Adipocyte (in vitro differentiated cells): ENCODE results near the gene NUDT7.

ENCODE experiments used
- DNase-seq: peaks from one replicate; pipeline ENCODE4 v3.0.0-alpha.2; 2015; ENCODE audit warnings: low read depth
- H3K27me3 ChIP-seq: replicated peaks from 2 replicates; pipeline ENCODE4 v1.7.0; 2013; ENCODE audit warnings: mild to moderate bottlenecking, low read length, moderate library complexity; ENCODE audit not compliant: control insufficient read depth, insufficient read depth
- H3K36me3 ChIP-seq: 2 replicates; pipeline ENCODE4 v1.7.0; 2013; ENCODE audit warnings: low read length, mild to moderate bottlenecking, moderate library complexity; ENCODE audit not compliant: control insufficient read depth, insufficient read depth, severe bottlenecking
- H3K4me1 ChIP-seq: 2 replicates; pipeline ENCODE4 v1.7.0; 2013; ENCODE audit warnings: mild to moderate bottlenecking, low read length, moderate library complexity; ENCODE audit not compliant: control insufficient read depth, insufficient read depth
- H3K4me3 ChIP-seq: 2 replicates; pipeline ENCODE4 v1.7.0; 2013; ENCODE audit warnings: mild to moderate bottlenecking, low read length, moderate library complexity
- H3K9ac ChIP-seq: 2 replicates; pipeline ENCODE4 v1.7.0; 2013; ENCODE audit warnings: mild to moderate bottlenecking, low read length, moderate library complexity
- H3K9me3 ChIP-seq: 2 replicates; pipeline ENCODE4 v1.7.0; 2013; ENCODE audit warnings: mild to moderate bottlenecking, low read length, moderate library complexity; ENCODE audit not compliant: control insufficient read depth

The NUDT7 gene

GRCh38 chr16:77781091-77781490 lies 58.8 kb downstream of the NUDT7 start:
- DNase-seq, result no peak
- no peak overlapping the region for H3K9ac ChIP-seq
- H3K36me3 ChIP-seq, result no peaks in the 10 kb centered on the region
- H3K4me1 ChIP-seq, result peaks cover 4% of the 10 kb centered on the region
- no peak overlapping the region for H3K4me3 ChIP-seq
- H3K9me3 ChIP-seq, result no peaks in the 10 kb centered on the region
- H3K27me3 ChIP-seq, result peaks cover 9% of the 10 kb centered on the region

- Histone ChIP-seq H3K36me3 (no peaks in the 10 kb centered on the region), H3K27me3 (peaks cover 25% of the 10 kb centered on the region), H3K9ac (no peak overlapping the region), H3K9me3 (no peaks in the 10 kb centered on the region), H3K4me3 (no peak overlapping the region), H3K4me1 (peaks cover 4% of the 10 kb centered on the region)
- no peak for DNase-seq
Observed at GRCh38 chr16:77782694-77783093, 60.4 kb downstream of the NUDT7 start.

GRCh38 chr16:77784441-77785372 lies 62.4 kb downstream of the NUDT7 start:
- peaks cover 4% of the 10 kb centered on the region for H3K4me1 ChIP-seq
- H3K27me3 ChIP-seq, result peaks cover 41% of the 10 kb centered on the region
- no peaks in the 10 kb centered on the region for H3K9me3 ChIP-seq
- H3K9ac ChIP-seq, result no peak overlapping the region
- no peak overlapping the region for H3K4me3 ChIP-seq
- DNase-seq, result no peak
- no peaks in the 10 kb centered on the region for H3K36me3 ChIP-seq

- Histone ChIP-seq H3K27me3 (peaks cover 48% of the 10 kb centered on the region), H3K4me1 (no peaks in the 10 kb centered on the region), H3K9me3 (no peaks in the 10 kb centered on the region), H3K4me3 (no peak overlapping the region), H3K36me3 (no peaks in the 10 kb centered on the region), H3K9ac (no peak overlapping the region)
- no peak for DNase-seq
Observed at GRCh38 chr16:77785373-77785764, 63.1 kb downstream of the NUDT7 start.

GRCh38 chr16:77786186-77786847 lies 64.0 kb downstream of the NUDT7 start:
- Histone ChIP-seq H3K36me3 (no peaks in the 10 kb centered on the region), H3K9ac (no peak overlapping the region), H3K4me3 (no peak overlapping the region), H3K9me3 (no peaks in the 10 kb centered on the region), H3K27me3 (peaks cover 53% of the 10 kb centered on the region), H3K4me1 (no peaks in the 10 kb centered on the region)
- DNase-seq, result no peak

GRCh38 chr16:77787452-77787851 lies 65.1 kb downstream of the NUDT7 start:
- Histone ChIP-seq H3K36me3 (no peaks in the 10 kb centered on the region), H3K27me3 (peaks cover 53% of the 10 kb centered on the region), H3K9ac (no peak overlapping the region), H3K9me3 (no peaks in the 10 kb centered on the region), H3K4me1 (no peaks in the 10 kb centered on the region), H3K4me3 (no peak overlapping the region)
- no peak for DNase-seq

GRCh38 chr16:77788181-77789084 lies 66.1 kb downstream of the NUDT7 start, which contains the start of gene VAT1L:
TSS of gene VAT1L (plus strand) at chr16:77788564. CDS start at chr16:77788683, 119 bp downstream.
- DNase-seq, result peak; percentile 8
- no peak within 1 kb of the TSS for H3K9ac ChIP-seq

GRCh38 chr16:77789085-77790008 lies 67.0 kb downstream of the NUDT7 start:
- no peaks in the 10 kb centered on the region for H3K36me3 ChIP-seq
- no peaks in the 10 kb centered on the region for H3K9me3 ChIP-seq
- peaks cover 53% of the 10 kb centered on the region for H3K27me3 ChIP-seq
- H3K4me3 ChIP-seq, result peak overlapping the region; percentile 79
- DNase-seq, result no peak
- no peak overlapping the region for H3K9ac ChIP-seq
- H3K4me1 ChIP-seq, result no peaks in the 10 kb centered on the region

More at GRCh38 chr16:77788181-77789084, 66.1 kb downstream of the NUDT7 start, which contains the start of gene VAT1L:
- no peaks in the 10 kb centered on the region for H3K9me3 ChIP-seq
- peaks cover 53% of the 10 kb centered on the region for H3K27me3 ChIP-seq
- H3K36me3 ChIP-seq, result no peaks in the 10 kb centered on the region
- peak within 1 kb of the TSS; percentile 79 for H3K4me3 ChIP-seq
- H3K4me1 ChIP-seq, result no peaks in the 10 kb centered on the region

GRCh38 chr16:77790009-77790372 lies 67.7 kb downstream of the NUDT7 start:
- Histone ChIP-seq H3K4me1 (no peaks in the 10 kb centered on the region), H3K36me3 (no peaks in the 10 kb centered on the region), H3K4me3 (no peak overlapping the region), H3K27me3 (peaks cover 53% of the 10 kb centered on the region), H3K9ac (no peak overlapping the region), H3K9me3 (no peaks in the 10 kb centered on the region)
- DNase-seq, result no peak

GRCh38 chr16:77790912-77791311 lies 68.6 kb downstream of the NUDT7 start:
- Histone ChIP-seq H3K4me1 (no peaks in the 10 kb centered on the region), H3K9me3 (no peaks in the 10 kb centered on the region), H3K4me3 (no peak overlapping the region), H3K9ac (no peak overlapping the region), H3K36me3 (no peaks in the 10 kb centered on the region), H3K27me3 (peaks cover 46% of the 10 kb centered on the region)
- no peak for DNase-seq
